GM12878 (cell line): ENCODE measurements around the gene MCM9. TPM values are rescaled to one million over a fixed set of nuclear protein-coding genes. Genes with fewer than 3 reads are reported as not detected.

ENCODE experiments used
- CEBPB ChIP-seq, 2 experiments: fragments of 150-350 bp in 1 of 2; IDR thresholded peaks; 2 replicates each; pipeline ENCODE4 v1.6.1; 2012 to 2014; ENCODE audit warnings: low read depth in 2 of 2, low read length in 2 of 2, borderline replicate concordance in 1 of 2, inconsistent platforms in 1 of 2
- CHD4 ChIP-seq: fragments of 200-600 bp; sonication (generic); IDR thresholded peaks from 2 replicates; pipeline ENCODE4 v1.6.1; 2016; ENCODE audit warnings: mild to moderate bottlenecking
- CTCF ChIP-seq, 3 experiments: IDR thresholded peaks in 2 of 3; conservative IDR thresholded peaks in 1 of 3; 2 replicates each; pipeline ENCODE4 v1.5.1; 2011; ENCODE audit warnings: low read depth in 3 of 3, low read length in 3 of 3, mild to moderate bottlenecking in 3 of 3, control low read depth in 2 of 3, moderate library complexity in 2 of 3, inconsistent platforms in 1 of 3, mixed read lengths in 1 of 3; ENCODE audit not compliant: control insufficient read depth in 2 of 3, insufficient read depth in 1 of 3; ENCODE audit errors: extremely low read depth in 1 of 3
- EED ChIP-seq: sonication (generic); IDR thresholded peaks from 2 replicates; pipeline ENCODE4 v1.6.1; 2016; ENCODE audit warnings: antibody characterized with exemption, low read depth
- ELK1 ChIP-seq: IDR thresholded peaks from 2 replicates; pipeline ENCODE4 v1.6.1; 2012; ENCODE audit warnings: low read depth, low read length, improper control_type of control experiment
- HCFC1 ChIP-seq: fragments of 150-350 bp; IDR thresholded peaks from 2 replicates; pipeline ENCODE4 v1.6.1; 2014; ENCODE audit warnings: low read length
- JUNB ChIP-seq: IDR thresholded peaks from 2 replicates; pipeline ENCODE4 v1.6.1; 2016; ENCODE audit warnings: antibody characterized with exemption, mild to moderate bottlenecking
- MTA2 ChIP-seq: fragments of 450-650 bp; IDR thresholded peaks from 2 replicates; pipeline ENCODE4 v1.6.1; 2016; ENCODE audit warnings: low read depth, mild to moderate bottlenecking, moderate library complexity
- NBN ChIP-seq: fragments of 450-650 bp; IDR thresholded peaks from 2 replicates; pipeline ENCODE4 v1.6.1; 2016
- NFYA ChIP-seq: IDR thresholded peaks from 2 replicates; pipeline ENCODE4 v1.6.1; 2011; ENCODE audit warnings: low read depth, mild to moderate bottlenecking, low read length, improper control_type of control experiment, borderline replicate concordance
- NR2C2 ChIP-seq: IDR thresholded peaks from 2 replicates; pipeline ENCODE4 v1.6.1; 2011; ENCODE audit warnings: borderline replicate concordance, low read depth; ENCODE audit not compliant: control insufficient read depth, insufficient read length
- NRF1 ChIP-seq: conservative IDR thresholded peaks from 2 replicates; pipeline ENCODE4 v1.6.1; 2011; ENCODE audit warnings: mild to moderate bottlenecking, low read depth, low read length, improper control_type of control experiment
- PBX3 ChIP-seq: IDR thresholded peaks from 2 replicates; pipeline ENCODE4 v1.6.1; 2011; ENCODE audit warnings: mild to moderate bottlenecking, low read depth, low read length, moderate library complexity; ENCODE audit not compliant: insufficient replicate concordance
- RAD21 ChIP-seq: IDR thresholded peaks from 2 replicates; pipeline ENCODE4 v1.6.1; 2011; ENCODE audit warnings: mild to moderate bottlenecking, low read depth, low read length, moderate library complexity; ENCODE audit not compliant: insufficient read depth
- RELA ChIP-seq: fragments of 450-650 bp; IDR thresholded peaks from 2 replicates; pipeline ENCODE4 v1.8.0; 2014; ENCODE audit warnings: borderline replicate concordance; ENCODE audit not compliant: partially characterized antibody
- SMAD5 ChIP-seq: IDR thresholded peaks from 2 replicates; pipeline ENCODE4 v1.6.1; 2016; ENCODE audit warnings: antibody characterized with exemption, low read depth
- SP1 ChIP-seq: IDR thresholded peaks from one replicate; pipeline ENCODE4 v1.6.1; 2011; ENCODE audit warnings: low read depth, low read length
- SREBF1 ChIP-seq: IDR thresholded peaks from 2 replicates; pipeline ENCODE4 v1.6.1; 2012; ENCODE audit warnings: mild to moderate bottlenecking, low read length
- SUZ12 ChIP-seq: fragments of 200-600 bp; sonication (generic); IDR thresholded peaks from one replicate; pipeline ENCODE4 v1.6.1; 2018; ENCODE audit warnings: antibody characterized with exemption, mild to moderate bottlenecking; ENCODE audit not compliant: unreplicated experiment
- ZNF217 ChIP-seq: fragments of 450-650 bp; IDR thresholded peaks from 2 replicates; pipeline ENCODE4 v1.6.1; 2017; ENCODE audit warnings: antibody characterized with exemption, mild to moderate bottlenecking
- ZNF274 ChIP-seq: IDR thresholded peaks from one replicate; pipeline ENCODE4 v1.8.0; 2011; ENCODE audit not compliant: insufficient read length, insufficient read depth
- ZZZ3 ChIP-seq: IDR thresholded peaks from 2 replicates; pipeline ENCODE4 v1.6.1; 2011; ENCODE audit warnings: low read depth; ENCODE audit not compliant: control insufficient read depth, insufficient read length
- polyA plus RNA-seq, 11 experiments: library from polyadenylated mRNA; depleted of rRNA in 4 of 11; unstranded in 6 of 11; stranded (reverse) in 5 of 11; fragments of >200 nt; fragmentation: Nextera tagmentation in 4 of 11; fragmentation: Illumina TruSeq in 1 of 11; extraction: Ambion mirVana in 4 of 11; extraction: Trizol in 1 of 11; gene quantifications; 1 replicate in 1 of 11; 2 replicates in 10 of 11; pipeline versions ENCODE4 v1.2.1 to v1.2.3, GENCODE V29; 2011 to 2016; ENCODE audit warnings: inconsistent platforms in 2 of 11, missing spikeins in 2 of 11, low read depth in 1 of 11
- total RNA-seq, 4 experiments: library from RNA; depleted of rRNA in 3 of 4; stranded (reverse); fragments of >200 nt in 3 of 4; fragmentation: Illumina TruSeq in 1 of 4; extraction: Trizol in 1 of 4; gene quantifications; 2 replicates each; pipeline versions ENCODE4 v1.2.1 to v1.2.3, GENCODE V29; 2013 to 2021
- TF ChIP-seq, protein P1 (sequence below): IDR thresholded peaks from 2 replicates; pipeline ENCODE4 v1.6.1; 2011; ENCODE audit warnings: borderline replicate concordance, low read depth, mild to moderate bottlenecking, moderate library complexity, low read length; ENCODE audit not compliant: insufficient read depth, poor library complexity, severe bottlenecking
- TF ChIP-seq, protein P2 (sequence below): fragments of 450-650 bp; IDR thresholded peaks from 2 replicates; pipeline ENCODE4 v1.6.1; 2017; ENCODE audit warnings: low read depth, mild to moderate bottlenecking, moderate library complexity

The MCM9 gene
- total and polyA plus RNA-seq, 10 of the 15 experiments (the other 5 are each of a cell fraction or from before 2014, with no cell fraction given) = 3.4 to 18.5 (median 9.7) TPM

DNA sequence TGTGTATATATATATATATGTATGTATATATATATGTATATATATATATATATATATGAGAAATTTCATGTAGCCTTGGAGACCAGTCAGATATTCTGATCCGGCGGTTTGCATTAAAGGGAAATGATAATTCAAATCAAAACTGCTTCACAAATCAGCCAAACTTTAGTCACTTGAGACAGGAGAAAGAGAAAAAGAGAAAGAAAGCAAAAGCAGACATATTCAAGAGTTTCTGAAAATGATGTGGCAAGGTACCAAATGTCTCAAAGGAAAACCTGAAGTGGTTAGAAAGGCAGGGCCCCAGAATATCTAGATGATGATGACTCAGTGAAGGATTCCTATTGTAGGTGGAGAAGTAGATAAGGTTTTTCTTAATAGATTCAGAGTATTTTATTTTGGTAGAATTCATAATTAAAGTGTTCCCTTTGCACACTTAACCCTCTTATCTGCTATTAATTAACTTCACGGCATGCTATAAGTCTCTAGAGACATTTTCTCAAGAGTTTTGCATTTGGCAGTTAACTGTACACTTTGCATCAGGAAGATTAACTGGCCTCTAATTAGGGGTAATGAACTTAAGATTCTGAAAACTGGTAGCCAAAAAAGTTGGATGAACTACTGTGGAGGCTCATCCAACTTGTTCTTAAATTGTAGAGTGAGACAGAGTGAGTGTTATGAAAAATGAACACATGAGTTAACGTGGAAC, 91.1 kb downstream of the MCM9 start (continued):
- TF ChIP-seq ZZZ3 (no peak), SMAD5 (no peak), EED (0 out of 2 replicates have a peak, but pooled peaks have one; percentile 17), ZNF274 (no peak), PBX3 (no peak), ZNF217 (peak; percentile 76; the same call in 1 of the 2 replicates), CEBPB (IDR thresholded peaks at IDR 0.05; ENCODE audit: borderline replicate concordance in 1 of 2, low read depth in 2 of 2, low read length in 2 of 2) (0 out of 4 replicates have a peak, but pooled peaks of 1 of the 2 experiments have one; percentile 31), CTCF (IDR thresholded peaks at IDR 0.05 in 2 of 3, conservative IDR thresholded peaks at IDR 0.05 in 1 of 3; ENCODE audit: control insufficient read depth in 2 of 3, extremely low read depth in 1 of 3, insufficient read depth in 1 of 3, low read depth in 3 of 3, low read length in 3 of 3) (no peak), RELA (no peak), SREBF1 (no peak), RAD21 (no peak), JUNB (peak; percentile 99), SUZ12 (no peak), HCFC1 (no peak), CHD4 (no peak), NR2C2 (no peak), NFYA (no peak), NBN (no peak), ELK1 (no peak), NRF1 (no peak), SP1 (no peak), MTA2 (peak; percentile 41; the same call in 1 of the 2 replicates)
- TF ChIP-seq, protein P1, sequence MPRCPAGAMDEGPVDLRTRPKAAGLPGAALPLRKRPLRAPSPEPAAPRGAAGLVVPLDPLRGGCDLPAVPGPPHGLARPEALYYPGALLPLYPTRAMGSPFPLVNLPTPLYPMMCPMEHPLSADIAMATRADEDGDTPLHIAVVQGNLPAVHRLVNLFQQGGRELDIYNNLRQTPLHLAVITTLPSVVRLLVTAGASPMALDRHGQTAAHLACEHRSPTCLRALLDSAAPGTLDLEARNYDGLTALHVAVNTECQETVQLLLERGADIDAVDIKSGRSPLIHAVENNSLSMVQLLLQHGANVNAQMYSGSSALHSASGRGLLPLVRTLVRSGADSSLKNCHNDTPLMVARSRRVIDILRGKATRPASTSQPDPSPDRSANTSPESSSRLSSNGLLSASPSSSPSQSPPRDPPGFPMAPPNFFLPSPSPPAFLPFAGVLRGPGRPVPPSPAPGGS = peak; percentile 13
- TF ChIP-seq, protein P2, sequence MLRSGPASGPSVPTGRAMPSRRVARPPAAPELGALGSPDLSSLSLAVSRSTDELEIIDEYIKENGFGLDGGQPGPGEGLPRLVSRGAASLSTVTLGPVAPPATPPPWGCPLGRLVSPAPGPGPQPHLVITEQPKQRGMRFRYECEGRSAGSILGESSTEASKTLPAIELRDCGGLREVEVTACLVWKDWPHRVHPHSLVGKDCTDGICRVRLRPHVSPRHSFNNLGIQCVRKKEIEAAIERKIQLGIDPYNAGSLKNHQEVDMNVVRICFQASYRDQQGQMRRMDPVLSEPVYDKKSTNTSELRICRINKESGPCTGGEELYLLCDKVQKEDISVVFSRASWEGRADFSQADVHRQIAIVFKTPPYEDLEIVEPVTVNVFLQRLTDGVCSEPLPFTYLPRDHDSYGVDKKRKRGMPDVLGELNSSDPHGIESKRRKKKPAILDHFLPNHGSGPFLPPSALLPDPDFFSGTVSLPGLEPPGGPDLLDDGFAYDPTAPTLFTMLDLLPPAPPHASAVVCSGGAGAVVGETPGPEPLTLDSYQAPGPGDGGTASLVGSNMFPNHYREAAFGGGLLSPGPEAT = 0 out of 2 replicates have a peak, but pooled peaks have one; percentile 18
